GM21526 (cell line): ENCODE measurements around the gene KCTD7.
"Not testable (repeated sequence)": the region's sequence is repeated elsewhere in the genome, so short reads cannot be mapped to it uniquely, and the experiment has no call there.

Source experiments
- ATAC-seq: cut with Tn5 transposase; IDR thresholded peaks from one replicate; pipeline ENCODE4 v1.9.1; 2021; ENCODE audit warnings: moderate library complexity; ENCODE audit not compliant: unreplicated experiment, low FRiP score

Gene KCTD7

DNA sequence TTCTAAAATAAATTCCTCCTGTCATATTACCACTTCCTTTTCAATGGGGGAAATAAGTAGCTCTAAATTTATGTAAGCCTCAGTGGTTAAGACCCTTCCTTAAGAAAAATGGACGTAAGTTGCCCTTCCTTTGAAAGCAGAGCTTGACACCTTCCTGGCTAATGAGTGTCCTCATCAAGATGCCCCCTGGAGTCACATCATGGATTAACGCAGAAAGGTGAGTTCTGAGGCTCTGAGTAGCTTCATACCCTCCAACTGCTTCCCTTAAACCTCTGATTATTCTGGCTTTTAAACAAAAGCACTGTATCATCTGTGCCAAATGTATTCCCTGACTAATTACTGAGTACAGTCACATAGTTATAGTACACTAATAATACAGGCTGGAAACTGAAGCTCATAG lies 14.7 kb downstream of the KCTD7 start:
- no peak for ATAC-seq

DNA sequence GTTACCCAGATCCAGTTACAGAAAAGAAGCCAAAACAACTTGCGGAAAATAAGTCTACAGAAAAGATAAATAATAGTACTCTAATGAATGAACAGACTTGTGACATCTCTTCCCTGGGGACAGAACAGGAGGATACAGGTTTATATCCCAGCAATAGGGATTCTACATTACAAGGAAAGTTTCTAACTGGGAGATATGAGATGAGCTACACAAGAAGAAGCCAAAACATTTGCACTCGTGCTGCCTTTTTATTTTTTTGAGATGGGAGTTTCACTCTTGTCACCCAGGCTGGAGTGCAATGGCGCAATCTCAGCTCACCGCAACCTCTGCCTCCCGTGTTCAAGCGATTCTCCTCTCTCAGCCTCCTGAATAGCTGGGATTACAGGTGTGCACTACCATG lies 22.3 kb downstream of the KCTD7 start:
- not testable (repeated sequence) for ATAC-seq

DNA sequence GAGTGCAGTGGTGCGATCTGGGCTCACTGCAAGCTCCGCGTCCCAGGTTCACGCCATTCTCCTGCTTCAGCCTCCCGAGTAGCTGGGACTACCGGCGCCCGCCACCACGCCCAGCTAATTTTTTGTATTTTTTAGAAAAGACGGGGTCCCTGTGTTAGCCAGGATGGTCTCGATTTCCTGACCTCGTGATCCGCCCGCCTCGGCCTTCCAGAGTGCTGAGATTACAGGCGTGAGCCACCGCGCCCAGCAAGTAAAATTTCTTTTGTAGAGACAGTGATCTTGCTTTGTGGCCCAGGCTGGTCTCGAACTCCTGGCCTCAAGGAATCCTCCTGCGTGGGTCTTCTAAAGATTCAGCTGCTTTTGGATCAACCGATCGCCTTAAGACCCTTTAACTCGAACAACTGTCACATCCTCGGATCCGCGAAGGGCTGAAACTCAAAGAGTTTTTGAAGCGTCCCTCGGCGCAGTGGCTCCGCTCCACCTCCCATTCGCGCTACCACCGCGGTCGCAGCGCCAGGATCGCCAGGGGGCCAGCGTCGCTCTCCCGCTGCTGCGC lies 25.1 kb downstream of the KCTD7 start:
- not testable (repeated sequence) for ATAC-seq

DNA sequence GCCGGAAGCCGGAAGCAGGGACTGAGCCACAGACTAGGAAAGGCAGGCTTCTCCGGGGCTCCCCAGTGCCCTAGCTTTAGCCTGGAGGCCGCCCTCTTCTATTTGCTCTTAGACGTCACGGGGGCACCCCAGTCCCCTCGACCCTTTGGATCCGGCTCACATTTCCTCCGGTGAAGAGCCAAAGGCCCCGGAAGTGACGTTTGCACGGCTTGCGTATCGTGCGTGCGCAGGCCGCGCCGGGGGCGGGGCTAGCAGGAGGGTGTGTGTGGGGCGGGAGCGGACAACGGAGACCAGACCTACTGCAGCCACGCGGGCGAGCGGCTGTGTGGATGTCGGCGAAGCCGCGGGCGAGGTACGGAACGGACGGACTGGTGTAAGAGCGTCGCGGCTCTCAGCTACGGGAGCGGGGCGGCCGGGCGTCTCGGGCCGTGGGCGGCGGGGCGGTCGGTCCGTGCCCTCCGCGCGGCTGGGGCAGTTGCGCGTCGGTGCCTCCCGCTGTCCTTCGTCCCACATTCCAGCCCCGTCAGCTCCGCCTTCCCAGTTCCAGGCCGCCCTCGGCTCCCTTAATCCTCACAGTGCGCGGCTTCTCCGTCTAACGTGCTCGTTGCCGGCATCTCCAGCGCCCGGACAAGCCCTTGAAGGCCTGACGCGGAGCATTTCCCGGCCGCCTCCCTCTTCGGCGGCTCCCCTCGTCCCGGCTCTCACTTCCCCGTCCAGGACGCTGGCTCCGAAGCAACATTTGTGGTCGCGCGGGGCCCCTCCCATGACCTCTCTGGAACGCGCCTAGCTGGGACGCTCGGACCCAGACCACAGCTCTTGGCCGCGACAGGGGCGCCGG lies 25.8 kb downstream of the KCTD7 start:
- ATAC-seq: peak; percentile 88

DNA sequence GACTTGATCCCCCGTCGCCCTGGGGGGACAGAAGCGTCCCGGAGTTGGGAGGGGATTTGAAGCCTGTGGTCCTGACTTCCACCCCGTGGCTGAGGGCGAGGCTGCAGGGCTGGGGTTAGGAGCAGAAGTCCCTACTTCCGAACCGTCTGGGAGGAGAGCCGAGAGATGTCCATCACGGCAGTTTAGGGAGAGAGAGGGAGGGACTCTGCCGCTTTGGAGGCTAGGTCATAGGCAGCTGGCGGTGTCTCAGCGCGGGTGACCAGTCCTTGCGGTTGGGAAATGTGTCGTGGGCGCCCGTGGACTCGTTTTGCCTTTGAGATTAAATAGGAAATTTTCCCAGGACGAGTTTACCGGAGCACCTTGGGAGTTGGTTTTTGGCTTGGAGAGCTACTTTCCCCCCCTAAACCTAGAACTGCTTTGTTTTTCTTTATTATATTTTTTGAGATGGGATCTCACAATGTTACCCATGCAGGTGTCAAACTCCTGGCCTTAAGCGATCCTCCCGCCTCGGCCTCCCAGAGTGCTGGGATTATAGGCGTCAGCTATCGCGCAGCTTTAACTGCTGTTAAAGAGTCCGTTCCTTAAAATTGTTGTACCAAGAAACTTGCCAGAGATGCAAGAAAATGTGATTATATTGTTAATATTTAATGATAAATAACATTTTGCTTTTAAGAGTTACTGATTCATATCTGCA lies 26.6 kb downstream of the KCTD7 start:
- not testable (repeated sequence) for ATAC-seq

DNA sequence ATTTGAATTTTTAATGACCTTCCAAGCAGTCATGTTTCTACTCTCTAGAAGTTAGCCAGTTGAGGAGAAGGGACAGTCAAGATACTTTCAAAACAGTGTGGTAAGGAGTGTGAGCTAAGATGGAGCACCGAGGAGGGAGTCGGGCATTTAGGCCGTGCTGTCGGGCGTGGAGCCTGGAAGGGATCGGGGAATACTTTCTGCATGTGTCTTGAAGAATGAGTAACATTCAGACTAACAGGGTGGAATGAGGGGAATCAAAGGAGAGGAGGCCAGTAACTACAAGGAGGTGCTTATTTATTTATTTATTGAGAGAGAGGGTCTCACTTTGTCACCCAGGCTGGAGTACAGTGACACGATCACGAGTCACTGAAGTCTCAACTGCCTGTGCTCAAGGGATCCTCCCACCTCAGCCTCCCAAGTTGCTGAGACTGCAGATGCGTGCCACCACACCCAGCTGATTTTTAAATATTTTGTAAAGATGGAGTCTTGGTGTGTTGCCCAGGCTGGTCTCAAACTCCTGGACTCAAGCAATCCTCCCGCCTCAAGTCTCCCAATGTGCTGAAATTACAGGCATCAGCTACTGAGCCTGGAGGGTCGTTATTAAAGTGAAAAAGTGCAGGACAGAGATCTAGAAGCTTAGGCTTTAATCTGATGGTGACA lies 27.3 kb downstream of the KCTD7 start:
- not testable (repeated sequence) for ATAC-seq

DNA sequence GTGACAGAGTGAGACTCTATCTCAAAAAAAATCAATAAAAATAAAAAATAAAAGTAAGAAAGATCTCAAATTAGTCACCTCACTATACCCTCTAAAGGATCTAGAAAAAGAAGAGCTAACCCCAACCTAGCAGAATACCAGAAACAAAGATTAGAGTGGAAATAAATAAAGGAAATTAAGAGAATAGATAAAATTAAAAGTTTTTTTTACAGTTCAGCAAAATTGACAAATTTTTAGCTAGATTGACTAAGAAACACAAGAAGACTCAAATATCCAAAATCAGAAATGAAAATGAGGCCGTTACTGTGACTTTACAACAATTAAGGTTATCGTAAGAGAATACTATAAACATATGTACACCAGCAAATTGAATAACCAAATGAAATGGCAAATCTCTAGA lies 29.1 kb downstream of the KCTD7 start:
- ATAC-seq: no peak

DNA sequence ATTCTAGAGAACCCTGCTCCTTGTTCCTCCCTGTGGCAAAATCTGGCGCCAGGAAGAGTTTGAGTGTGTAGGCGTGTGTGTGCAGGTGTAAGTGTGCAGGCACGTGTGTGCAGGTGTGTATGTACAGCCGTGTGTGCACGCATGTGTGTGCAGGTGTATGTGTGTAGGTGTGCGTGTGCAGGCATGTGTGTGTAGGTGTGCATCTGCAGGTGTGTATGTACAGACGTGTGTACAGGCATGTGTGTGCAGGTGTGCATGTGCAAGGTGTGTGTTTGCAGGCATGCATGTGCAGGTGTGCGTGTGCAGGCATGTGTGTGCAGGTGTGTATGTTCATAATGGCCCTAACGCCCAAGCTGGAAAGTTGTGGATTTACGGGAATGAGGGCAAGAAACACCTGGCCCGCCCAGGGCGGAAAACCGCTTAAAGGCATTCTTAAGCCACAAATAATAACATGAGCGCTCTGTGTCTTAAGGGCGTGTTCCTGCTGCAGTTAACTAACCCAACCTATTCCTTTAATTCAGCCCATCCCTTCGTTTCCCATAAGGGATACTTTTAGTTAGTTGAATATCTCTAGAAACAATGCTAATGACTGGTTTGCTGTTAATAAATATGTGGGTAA lies 34.1 kb downstream of the KCTD7 start:
- ATAC-seq: no peak

DNA sequence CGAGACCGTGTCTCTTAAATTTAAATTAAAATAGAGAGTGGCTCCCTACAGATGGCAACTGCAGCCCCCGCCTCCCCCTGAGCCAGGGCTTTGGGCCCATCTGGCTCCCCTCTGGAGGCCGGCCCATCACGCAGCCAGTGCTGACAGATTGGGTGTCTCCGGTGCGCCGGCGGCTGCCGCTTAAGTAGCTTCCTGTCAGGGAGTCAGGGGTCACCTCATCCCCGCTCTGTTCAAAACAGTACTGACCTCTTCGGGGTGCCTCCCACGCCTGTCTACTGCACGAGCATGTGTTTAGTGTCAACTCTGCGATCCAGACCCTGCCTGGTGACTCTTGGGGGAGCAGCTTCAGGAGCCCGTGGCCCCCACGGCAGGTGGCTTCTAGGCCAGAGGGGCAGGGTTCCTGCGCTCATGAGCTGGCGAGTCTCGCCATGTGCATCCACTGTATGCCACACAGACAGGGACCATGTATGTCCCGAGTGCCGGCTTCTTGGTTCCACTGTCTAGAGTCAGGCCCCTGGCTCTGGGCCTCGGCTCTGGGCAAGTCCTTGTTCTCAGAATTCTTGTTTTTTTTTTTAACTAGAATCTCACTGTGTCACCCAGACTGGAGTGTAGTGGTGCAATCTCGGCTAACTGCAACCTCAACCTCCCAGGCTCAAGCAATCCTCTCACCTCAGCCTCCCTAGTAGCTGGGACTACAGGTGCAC lies 36.1 kb downstream of the KCTD7 start:
- ATAC-seq: no peak

DNA sequence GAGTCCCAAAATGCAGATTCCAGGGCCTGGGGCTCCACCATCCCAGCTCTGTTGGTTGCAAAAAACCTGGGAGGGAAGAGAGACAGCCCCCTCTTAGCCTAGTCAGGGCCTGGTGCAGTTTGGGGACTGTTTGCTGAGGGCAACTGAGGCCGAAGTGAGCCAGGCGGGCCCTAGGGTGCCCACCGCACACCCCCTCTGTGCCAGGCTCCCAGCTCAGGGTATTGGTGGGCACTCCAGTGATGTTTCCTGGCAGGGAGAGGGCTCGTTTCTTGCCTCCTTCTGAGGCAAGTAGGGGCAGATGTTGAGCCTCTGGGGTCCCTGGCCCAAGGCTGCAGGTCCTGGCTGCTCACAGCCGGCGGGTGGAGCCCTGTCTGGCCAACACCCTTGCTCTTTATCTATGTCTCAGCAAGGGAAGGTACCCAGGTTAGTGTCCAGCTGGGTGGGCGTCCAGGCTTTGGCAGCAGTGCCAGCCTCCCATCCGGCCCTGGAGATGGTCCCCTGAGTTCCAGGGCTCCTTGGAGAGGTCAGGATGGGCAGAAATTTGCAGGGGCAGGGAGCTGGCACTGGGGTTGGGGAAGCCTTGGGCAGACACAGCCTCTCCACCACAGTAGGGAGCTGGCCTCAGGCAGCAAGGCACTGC lies 37.8 kb downstream of the KCTD7 start:
- ATAC-seq: no peak

DNA sequence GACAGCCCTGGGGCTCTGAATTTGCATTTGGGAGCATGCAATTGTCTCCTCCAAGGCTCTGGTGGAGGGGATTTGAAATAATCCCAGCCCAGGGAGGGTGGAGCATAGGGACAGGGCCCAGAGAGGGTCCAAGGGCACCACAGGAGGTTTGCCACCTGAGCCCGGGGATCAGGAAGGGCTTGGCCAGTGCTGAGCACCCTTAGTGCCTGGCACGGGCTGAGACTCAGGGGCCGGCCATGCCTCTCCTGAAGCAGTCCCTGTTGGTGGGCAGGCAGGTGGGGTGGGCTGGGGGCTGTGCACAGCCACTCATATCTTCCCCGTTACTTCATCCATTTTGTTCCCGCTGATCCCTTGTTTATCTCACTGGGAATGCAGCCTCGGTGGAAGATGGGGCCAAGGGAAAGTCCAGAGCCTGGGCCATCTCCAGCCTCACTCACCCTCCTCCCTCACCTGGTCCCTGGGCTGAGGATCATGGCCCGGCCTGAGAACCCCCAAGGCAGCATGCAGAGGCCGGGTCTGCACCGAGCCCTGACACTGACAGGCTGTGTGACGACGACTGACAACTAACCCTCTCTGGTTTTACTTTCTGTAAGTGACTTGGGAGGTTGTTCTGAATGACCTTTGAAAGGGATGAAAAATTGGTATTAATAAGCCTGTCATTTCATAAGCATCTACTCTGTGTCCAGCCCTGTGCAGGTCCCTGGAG lies 38.5 kb downstream of the KCTD7 start:
- no peak for ATAC-seq

DNA sequence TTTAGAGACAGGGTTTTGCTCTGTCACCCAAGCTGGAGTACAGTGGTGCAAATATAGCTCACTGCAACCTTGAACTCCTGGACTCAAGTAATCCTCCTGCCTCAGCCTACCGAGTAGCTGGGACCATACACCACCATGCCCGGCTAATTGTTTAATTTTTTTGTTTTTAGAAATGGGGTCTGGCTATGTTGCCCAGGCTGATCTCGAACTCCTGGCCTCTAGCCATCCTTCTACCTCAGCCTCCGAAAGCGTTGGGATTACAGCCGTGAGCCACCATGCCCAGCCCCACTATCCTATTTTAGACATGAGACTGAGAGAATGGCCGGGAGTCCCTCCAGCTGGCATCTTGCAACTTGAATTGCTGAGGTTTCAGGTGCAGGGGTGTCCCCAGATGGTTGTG lies 39.4 kb downstream of the KCTD7 start:
- ATAC-seq: no peak

DNA sequence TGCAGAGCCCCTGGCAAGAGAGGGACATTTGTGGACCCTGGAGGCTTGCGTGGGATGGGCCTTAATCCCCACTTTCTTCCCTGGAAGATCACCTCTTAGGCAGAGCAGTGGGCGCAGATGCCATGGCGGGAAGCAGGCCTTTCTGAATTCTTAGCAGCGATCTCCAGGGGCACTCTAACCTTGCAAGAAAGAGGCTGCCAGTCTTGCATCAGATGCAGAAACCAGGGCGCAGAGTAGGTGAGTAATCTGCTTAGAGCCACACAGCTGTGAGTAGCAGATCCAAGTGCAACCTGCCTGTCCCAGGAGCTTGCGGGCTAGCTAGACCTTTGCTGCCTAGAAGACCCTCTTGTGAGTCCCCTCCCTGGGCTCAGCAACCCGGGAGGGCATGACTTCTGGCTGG lies 40.0 kb downstream of the KCTD7 start:
- ATAC-seq: no peak

DNA sequence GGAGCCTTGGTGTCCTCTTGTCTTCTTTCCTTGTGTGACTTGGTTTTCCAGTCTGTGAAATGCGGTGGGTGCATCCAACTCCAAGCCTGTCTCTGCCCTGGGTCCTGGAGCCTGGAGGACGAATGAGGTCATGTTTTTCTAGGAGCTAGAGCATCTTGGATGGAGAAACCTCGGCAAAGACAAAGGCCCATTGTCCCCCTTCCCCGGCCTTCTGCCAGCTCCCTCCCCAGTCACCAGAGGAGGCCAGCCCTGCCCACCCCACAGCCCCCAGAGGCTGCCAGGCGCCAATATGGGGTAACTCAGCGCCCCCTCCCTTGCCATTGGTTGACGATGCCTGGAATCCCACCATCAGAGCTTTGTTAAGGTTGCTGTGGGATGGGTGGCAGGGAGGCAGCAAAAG lies 40.4 kb downstream of the KCTD7 start:
- ATAC-seq: no peak

DNA sequence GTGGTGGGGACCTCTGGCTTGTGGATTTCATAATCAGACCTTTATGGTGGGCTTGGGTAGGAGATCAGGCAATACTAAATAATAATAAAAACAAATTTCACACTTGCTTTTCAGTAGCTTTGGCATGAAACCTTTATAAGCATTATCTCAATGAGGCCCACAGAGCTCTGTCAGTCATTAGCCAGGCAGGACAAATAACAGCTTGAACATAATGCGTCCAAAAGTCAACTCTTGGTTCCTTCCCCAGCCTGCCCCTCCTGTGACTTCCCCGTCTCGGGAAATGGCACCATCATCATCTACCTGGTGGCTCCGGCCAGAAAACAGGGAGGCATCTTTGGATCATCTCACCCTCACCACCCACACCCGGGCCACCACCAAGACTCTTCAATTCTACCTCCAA lies 40.8 kb downstream of the KCTD7 start:
- ATAC-seq: no peak

DNA sequence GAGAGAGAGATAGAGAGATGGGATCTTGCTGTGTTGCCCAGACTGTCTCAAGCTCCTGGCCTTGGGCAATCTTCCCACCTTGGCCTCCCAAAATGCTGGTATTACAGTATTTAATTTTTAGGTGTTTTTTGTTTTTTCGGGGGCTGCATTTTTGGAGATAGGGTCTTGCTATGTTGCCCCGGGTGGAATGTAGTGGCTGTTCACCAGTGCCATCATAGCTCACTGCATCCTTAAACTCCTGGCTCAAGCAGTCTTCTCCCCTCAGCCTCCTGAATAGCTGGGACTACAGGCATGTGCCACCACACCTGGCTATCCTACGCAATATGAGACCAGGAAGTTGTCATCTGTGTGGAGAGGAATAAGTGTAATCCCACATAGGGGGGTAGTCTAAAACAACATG lies 42.4 kb downstream of the KCTD7 start:
- ATAC-seq: no peak

DNA sequence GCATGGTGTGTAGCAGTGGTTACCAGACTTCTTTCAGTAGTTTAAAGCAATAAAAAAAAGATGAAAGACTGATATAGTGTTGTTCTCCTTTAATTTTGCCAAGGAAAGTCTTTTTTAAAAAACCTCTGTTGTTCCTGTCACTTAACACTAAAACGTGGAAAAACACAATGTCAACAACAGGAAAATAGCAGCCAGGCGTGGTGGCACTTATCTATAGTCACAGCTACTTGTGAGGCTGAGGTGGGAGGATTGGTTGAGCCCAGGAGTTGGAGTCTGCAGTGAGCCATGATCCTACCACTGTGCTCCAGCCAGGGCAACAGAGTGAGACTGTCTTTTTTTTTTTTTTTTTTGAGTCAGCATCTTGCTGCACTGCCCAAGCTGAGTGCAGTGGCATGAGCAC lies 42.8 kb downstream of the KCTD7 start:
- ATAC-seq: not testable (repeated sequence)

DNA sequence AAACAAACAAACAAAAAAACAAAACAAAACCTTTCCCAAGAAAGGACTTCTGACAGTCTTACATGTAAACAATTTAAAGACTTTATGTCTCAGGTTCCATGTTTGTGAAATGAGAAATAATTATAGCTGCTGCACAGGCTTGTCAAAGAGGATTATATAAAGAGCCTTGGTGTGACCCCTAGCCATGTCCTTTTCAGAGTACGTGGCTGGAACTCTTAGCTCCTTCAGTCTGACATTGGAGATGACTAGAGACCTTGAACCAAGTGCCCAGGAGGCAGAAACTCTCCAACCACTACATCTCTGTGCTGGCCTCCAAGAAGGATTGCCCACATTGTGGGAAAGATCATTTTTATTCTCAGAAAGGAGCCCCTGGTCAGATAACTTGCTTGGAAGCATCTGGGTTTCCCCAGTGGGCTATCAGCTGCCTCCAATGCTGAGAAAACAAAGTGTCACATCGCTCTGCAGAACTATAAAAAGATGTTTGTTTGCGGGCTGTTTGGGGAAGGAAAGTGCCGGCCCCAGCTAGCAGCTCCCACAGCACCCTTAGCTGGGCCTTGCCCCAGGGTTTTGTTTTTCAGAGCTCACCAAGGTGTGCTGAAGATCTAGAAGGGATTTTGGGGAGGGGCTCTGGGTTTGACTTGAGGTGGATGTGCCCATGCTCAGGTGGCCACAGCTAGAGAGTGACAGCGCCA lies 43.9 kb downstream of the KCTD7 start:
- not testable (repeated sequence) for ATAC-seq
